GM19324 (cell line): ENCODE results near the gene CLEC18C.
"Not testable (repeated sequence)": the region's sequence is repeated elsewhere in the genome, so short reads cannot be mapped to it uniquely, and the experiment has no call there.

ENCODE experiments used
- ATAC-seq: cut with Tn5 transposase; IDR thresholded peaks from one replicate; pipeline ENCODE4 v1.9.1; 2021; ENCODE audit warnings: mild to moderate bottlenecking, moderate library complexity; ENCODE audit not compliant: unreplicated experiment, low FRiP score

CLEC18C gene

GRCh38 chr16:70204010-70204409, 30.4 kb downstream of the CLEC18C start:
- ATAC-seq, result not testable (repeated sequence)

DNA sequence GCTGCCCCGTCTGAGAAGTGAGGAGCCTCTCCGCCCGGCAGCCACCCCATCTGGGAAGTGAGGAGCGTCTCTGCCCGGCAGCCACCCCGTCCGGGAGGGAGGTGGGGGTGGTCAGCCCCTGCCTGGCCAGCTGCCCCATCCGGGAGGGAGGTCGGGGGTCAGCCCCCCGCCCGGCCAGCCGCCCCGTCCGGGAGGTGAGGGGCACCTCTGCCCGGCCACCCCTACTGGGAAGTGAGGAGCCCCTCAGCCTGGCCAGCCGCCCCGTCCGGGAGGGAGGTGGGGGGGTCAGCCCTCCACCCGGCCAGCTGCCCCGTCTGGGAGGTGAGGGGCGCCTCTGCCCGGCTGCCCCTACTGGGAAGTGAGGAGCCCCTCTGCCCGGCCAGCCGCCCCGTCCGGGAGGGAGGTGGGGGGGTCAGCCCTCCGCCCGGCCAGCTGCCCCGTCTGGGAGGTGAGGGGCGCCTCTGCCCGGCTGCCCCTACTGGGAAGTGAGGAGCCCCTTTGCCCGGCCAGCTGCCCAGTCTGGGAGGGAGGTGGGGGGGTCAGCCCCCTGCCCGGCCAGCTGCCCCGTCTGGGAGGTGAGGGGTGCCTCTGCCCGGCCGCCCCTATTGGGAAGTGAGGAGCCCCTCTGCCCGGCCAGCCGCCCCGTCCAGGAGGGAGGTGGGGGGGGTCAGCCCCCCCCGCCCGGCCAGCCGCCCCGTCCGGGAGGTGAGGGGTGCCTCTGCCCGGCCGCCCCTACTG, 31.2 kb downstream of the CLEC18C start:
- not testable (repeated sequence) for ATAC-seq

DNA sequence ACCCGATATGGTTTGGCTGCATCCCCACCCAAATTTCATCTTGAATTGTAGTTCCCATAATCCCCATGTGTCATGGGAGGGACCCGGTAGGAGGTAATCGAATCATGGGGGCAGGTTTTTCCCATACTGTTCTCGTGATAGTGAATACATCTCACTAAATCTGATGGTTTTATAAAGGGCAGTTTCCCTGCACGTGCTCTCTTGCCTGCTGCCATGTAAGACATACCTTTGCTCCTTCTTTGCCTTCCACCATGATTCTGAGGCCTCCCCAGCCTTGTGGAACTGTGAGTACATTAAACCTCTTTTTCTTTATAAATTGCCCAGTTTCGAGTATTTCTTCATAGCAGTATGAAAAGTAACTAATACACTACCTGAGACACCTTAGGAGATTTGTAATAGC, 32.8 kb downstream of the CLEC18C start:
- ATAC-seq, result not testable (repeated sequence)

DNA sequence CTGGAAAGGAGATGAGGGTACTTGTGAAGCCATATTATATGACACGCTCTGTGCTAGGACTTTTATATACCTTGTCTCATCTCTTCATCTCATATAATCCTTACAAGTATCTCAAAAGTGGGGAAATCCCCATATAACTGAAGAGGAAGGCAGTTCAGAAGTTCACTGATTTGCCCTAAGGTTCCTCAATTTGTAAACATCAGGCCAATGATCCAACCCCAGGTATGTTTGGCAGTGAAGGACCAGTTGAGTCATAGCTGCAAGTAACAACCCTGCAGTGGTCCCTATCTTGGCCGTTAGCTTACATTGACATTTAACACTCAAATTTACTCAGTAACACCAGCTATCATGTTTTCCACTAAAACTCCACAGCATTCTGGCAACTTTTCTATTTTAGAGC, 45.0 kb downstream of the CLEC18C start:
- ATAC-seq, result not testable (repeated sequence)

- ATAC-seq, result not testable (repeated sequence)
Observed at GRCh38 chr16:70222574-70222973, 49.0 kb downstream of the CLEC18C start.

DNA sequence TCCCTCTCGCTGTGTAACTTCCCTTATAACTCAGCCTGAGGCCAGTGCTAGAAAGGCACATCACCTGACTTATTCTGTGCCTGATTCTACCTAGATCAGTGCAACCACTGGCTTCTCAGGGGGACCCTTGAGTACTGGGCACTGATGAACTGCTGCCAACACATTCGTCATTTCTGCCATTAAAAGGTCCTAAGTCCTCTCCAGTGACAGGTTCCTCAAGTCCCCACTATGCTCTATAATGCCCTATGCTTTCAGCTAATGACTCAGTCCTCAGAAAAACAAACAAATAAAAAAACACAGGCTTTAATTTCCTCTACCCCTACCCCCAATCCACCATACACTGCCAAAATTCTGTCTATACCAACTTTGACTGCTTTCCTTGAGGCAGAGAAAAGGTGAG, 49.6 kb downstream of the CLEC18C start:
- not testable (repeated sequence) for ATAC-seq

GRCh38 chr16:70223971-70224513, 50.5 kb downstream of the CLEC18C start:
- ATAC-seq, result not testable (repeated sequence)

DNA sequence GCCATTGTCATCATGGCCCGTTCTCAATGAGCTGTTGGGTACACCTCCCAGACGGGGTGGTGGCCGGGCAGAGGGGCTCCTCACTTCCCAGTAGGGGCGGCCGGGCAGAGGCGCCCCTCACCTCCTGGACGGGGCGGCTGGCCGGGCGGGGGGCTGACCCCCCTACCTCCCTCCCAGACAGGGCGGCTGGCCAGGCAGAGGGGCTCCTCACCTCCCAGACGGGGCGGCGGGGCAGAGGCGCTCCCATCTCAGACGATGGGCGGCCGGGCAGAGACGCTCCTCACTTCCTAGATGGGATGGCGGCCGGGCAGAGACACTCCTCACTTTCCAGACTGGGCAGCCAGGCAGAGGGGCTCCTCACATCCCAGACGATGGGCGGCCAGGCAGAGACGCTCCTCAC, 51.1 kb downstream of the CLEC18C start:
- ATAC-seq, result not testable (repeated sequence)

- not testable (repeated sequence) for ATAC-seq
Observed at GRCh38 chr16:70225430-70225829, 51.8 kb downstream of the CLEC18C start.

- ATAC-seq, result not testable (repeated sequence)
Observed at GRCh38 chr16:70226024-70226423, 52.4 kb downstream of the CLEC18C start.

DNA sequence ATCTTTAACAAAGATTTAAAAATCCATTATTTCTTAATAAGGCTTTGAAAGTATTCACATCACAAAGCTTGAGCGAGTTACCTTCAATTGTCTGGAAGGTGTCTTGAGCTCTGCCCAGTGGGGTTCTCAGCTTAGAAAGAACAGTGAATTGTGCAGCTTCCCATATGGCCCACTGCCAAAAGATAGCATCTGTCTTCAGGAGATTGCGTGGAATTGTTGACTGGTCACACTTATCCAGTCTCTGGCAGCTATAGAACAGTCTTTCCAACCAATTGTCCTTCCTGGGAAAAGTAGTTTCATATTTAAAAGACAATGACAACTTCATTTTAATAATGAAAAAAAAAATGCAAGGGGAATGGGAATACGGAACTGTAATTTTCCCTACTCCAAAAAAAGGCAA, 58.2 kb downstream of the CLEC18C start:
- ATAC-seq, result not testable (repeated sequence)
